ENCODE measurements around the gene TMEM198.

The TMEM198 gene

GRCh38 chr2:219501849-219502248, 42.0 kb upstream of the TMEM198 start:
- Histone ChIP-seq H3K23ac (ENCODE audit: low read length in 2 of 2) (no peak overlapping the region), H2BK120ac (ENCODE audit: low read depth, low read length) (no peak overlapping the region), H2BK12ac (ENCODE audit: low read length in 2 of 2) (no peak overlapping the region), H2AFZ (ENCODE audit: low read depth, low read length) (no peak overlapping the region), H4K8ac (ENCODE audit: low read length) (no peak overlapping the region), H3K36me3 (ENCODE audit: control insufficient read depth in 1 of 2, insufficient read depth in 2 of 2, low read depth in 1 of 2, low read length in 2 of 2) (peaks cover 50 to 51% of the 10 kb centered on the region in 2 experiments), H3K4ac (ENCODE audit: low read depth in 1 of 2, low read length in 2 of 2) (no peak overlapping the region), H3K79me1 (replicated peaks; ENCODE audit: low read length, poor library complexity, severe bottlenecking) (peaks cover 26% of the 10 kb centered on the region), H3K4me2 (ENCODE audit: low read length, poor library complexity, severe bottlenecking) (no peak overlapping the region), H3K27me3 (ENCODE audit: control insufficient read depth in 1 of 2, insufficient read depth in 1 of 2, low read length in 2 of 2) (peaks cover 0 to 8% of the 10 kb centered on the region in 2 experiments), H3K9ac (ENCODE audit: low read length) (no peak overlapping the region), H2BK5ac (ENCODE audit: low read depth, low read length, poor library complexity, severe bottlenecking) (no peak overlapping the region), H2BK15ac (ENCODE audit: low read depth, poor library complexity, severe bottlenecking) (no peak overlapping the region), H3K27ac (ENCODE audit: low read length, poor library complexity, severe bottlenecking) (no peak overlapping the region), H2AK5ac (ENCODE audit: low read length, severe bottlenecking) (no peak overlapping the region), H3K9me3 (ENCODE audit: control insufficient read depth, low read length) (no peaks in the 10 kb centered on the region), H4K91ac (ENCODE audit: low read length) (no peak overlapping the region), H3K18ac (ENCODE audit: low read depth in 1 of 2, low read length in 2 of 2) (no peak overlapping the region), H3K14ac (ENCODE audit: low read length in 2 of 2) (no peak overlapping the region), H3K4me3 (ENCODE audit: insufficient read depth in 1 of 2, low read depth in 1 of 2, low read length in 2 of 2) (no peak overlapping the region), H3K4me1 (ENCODE audit: control insufficient read depth, insufficient read depth, low read depth, low read length) (peaks cover 31% of the 10 kb centered on the region)
- no peak for DNase-seq
- 97% methylated on average over 14 of the region's 14 CpGs for WGBS

DNA sequence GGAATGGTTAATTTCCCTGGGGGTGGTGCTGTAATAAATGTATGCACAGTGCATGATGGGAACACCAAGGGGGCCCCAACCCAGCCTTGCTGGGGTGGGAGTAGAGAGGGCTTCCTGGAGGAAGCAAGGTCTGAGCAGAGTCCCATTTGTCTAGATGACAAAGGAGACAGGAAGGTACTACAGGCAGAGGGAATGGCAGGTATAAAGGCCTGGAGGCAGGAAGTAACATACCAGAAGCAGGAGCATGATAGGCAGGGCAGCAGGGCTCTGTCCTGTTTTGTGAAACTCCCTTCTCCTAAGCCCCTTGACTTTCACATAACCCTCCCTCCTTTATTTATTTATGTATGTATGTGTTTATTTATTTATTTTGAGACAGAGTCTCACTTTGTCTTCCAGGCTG, 41.2 kb upstream of the TMEM198 start:
- Histone ChIP-seq H2BK15ac (ENCODE audit: low read depth, poor library complexity, severe bottlenecking) (no peak overlapping the region), H2AFZ (ENCODE audit: low read depth, low read length) (no peak overlapping the region), H3K9ac (ENCODE audit: low read length) (no peak overlapping the region), H3K27ac (ENCODE audit: low read length, poor library complexity, severe bottlenecking) (no peak overlapping the region), H2BK120ac (ENCODE audit: low read depth, low read length) (no peak overlapping the region), H3K23ac (ENCODE audit: low read length in 2 of 2) (no peak overlapping the region), H3K79me1 (replicated peaks; ENCODE audit: low read length, poor library complexity, severe bottlenecking) (peaks cover 26% of the 10 kb centered on the region), H3K36me3 (ENCODE audit: control insufficient read depth in 1 of 2, insufficient read depth in 2 of 2, low read depth in 1 of 2, low read length in 2 of 2) (peaks cover 54 to 57% of the 10 kb centered on the region in 2 experiments), H3K4me2 (ENCODE audit: low read length, poor library complexity, severe bottlenecking) (no peak overlapping the region), H3K27me3 (ENCODE audit: control insufficient read depth in 1 of 2, insufficient read depth in 1 of 2, low read length in 2 of 2) (peaks cover 0 to under 1% of the 10 kb centered on the region in 2 experiments), H4K91ac (ENCODE audit: low read length) (no peak overlapping the region), H2BK5ac (ENCODE audit: low read depth, low read length, poor library complexity, severe bottlenecking) (no peak overlapping the region), H2BK12ac (ENCODE audit: low read length in 2 of 2) (no peak overlapping the region), H3K9me3 (ENCODE audit: control insufficient read depth, low read length) (no peaks in the 10 kb centered on the region), H2AK5ac (ENCODE audit: low read length, severe bottlenecking) (no peak overlapping the region), H3K4ac (ENCODE audit: low read depth in 1 of 2, low read length in 2 of 2) (no peak overlapping the region), H3K4me1 (ENCODE audit: control insufficient read depth, insufficient read depth, low read depth, low read length) (peaks cover 25% of the 10 kb centered on the region), H3K4me3 (ENCODE audit: insufficient read depth in 1 of 2, low read depth in 1 of 2, low read length in 2 of 2) (no peak overlapping the region), H3K14ac (ENCODE audit: low read length in 2 of 2) (no peak overlapping the region), H4K8ac (ENCODE audit: low read length) (no peak overlapping the region), H3K18ac (ENCODE audit: low read depth in 1 of 2, low read length in 2 of 2) (no peak overlapping the region)
- no peak for DNase-seq

- no peak overlapping the region for H3K27ac ChIP-seq (ENCODE audit: low read length, poor library complexity, severe bottlenecking)
- no peak overlapping the region for H3K4me2 ChIP-seq (ENCODE audit: low read length, poor library complexity, severe bottlenecking)
- H3K4ac ChIP-seq (ENCODE audit: low read depth in 1 of 2, low read length in 2 of 2): no peak overlapping the region
- no peak overlapping the region for H3K4me3 ChIP-seq (ENCODE audit: insufficient read depth in 1 of 2, low read depth in 1 of 2, low read length in 2 of 2)
- no peak overlapping the region for H2AFZ ChIP-seq (ENCODE audit: low read depth, low read length)
- peaks cover 54 to 62% of the 10 kb centered on the region in 2 experiments for H3K36me3 ChIP-seq (ENCODE audit: control insufficient read depth in 1 of 2, insufficient read depth in 2 of 2, low read depth in 1 of 2, low read length in 2 of 2)
- no peak for DNase-seq
- H4K8ac ChIP-seq (ENCODE audit: low read length): no peak overlapping the region
- H4K91ac ChIP-seq (ENCODE audit: low read length): no peak overlapping the region
- 82% methylated on average over 9 of the region's 9 CpGs for WGBS
- H3K14ac ChIP-seq (ENCODE audit: low read length in 2 of 2): no peak overlapping the region
- H2BK120ac ChIP-seq (ENCODE audit: low read depth, low read length): no peak overlapping the region
- H2BK5ac ChIP-seq (ENCODE audit: low read depth, low read length, poor library complexity, severe bottlenecking): no peak overlapping the region
- peaks cover 4 to 5% of the 10 kb centered on the region in 2 experiments for H3K27me3 ChIP-seq (ENCODE audit: control insufficient read depth in 1 of 2, insufficient read depth in 1 of 2, low read length in 2 of 2)
- peaks cover 36% of the 10 kb centered on the region for H3K4me1 ChIP-seq (ENCODE audit: control insufficient read depth, insufficient read depth, low read depth, low read length)
- no peak overlapping the region for H2BK12ac ChIP-seq (ENCODE audit: low read length in 2 of 2)
- no peak overlapping the region for H3K18ac ChIP-seq (ENCODE audit: low read depth in 1 of 2, low read length in 2 of 2)
- H3K9me3 ChIP-seq (ENCODE audit: control insufficient read depth, low read length): no peaks in the 10 kb centered on the region
- H3K79me1 ChIP-seq (replicated peaks; ENCODE audit: low read length, poor library complexity, severe bottlenecking): peaks cover 15% of the 10 kb centered on the region
- no peak overlapping the region for H2AK5ac ChIP-seq (ENCODE audit: low read length, severe bottlenecking)
- H3K9ac ChIP-seq (ENCODE audit: low read length): no peak overlapping the region
- no peak overlapping the region for H2BK15ac ChIP-seq (ENCODE audit: low read depth, poor library complexity, severe bottlenecking)
- H3K23ac ChIP-seq (ENCODE audit: low read length in 2 of 2): no peak overlapping the region
Observed at GRCh38 chr2:219505585-219505984, 38.2 kb upstream of the TMEM198 start.

GRCh38 chr2:219506153-219506801, 37.6 kb upstream of the TMEM198 start:
- no peak overlapping the region for H4K8ac ChIP-seq (ENCODE audit: low read length)
- WGBS: 86% methylated on average over 23 of the region's 23 CpGs
- H3K14ac ChIP-seq (ENCODE audit: low read length in 2 of 2): no peak overlapping the region
- no peak overlapping the region for H2BK5ac ChIP-seq (ENCODE audit: low read depth, low read length, poor library complexity, severe bottlenecking)
- peaks cover 37% of the 10 kb centered on the region for H3K4me1 ChIP-seq (ENCODE audit: control insufficient read depth, insufficient read depth, low read depth, low read length)
- no peak for DNase-seq
- no peak overlapping the region for H3K4me2 ChIP-seq (ENCODE audit: low read length, poor library complexity, severe bottlenecking)
- H3K27ac ChIP-seq (ENCODE audit: low read length, poor library complexity, severe bottlenecking): no peak overlapping the region
- no peaks in the 10 kb centered on the region for H3K9me3 ChIP-seq (ENCODE audit: control insufficient read depth, low read length)
- no peak overlapping the region for H2BK15ac ChIP-seq (ENCODE audit: low read depth, poor library complexity, severe bottlenecking)
- no peak overlapping the region for H3K4ac ChIP-seq (ENCODE audit: low read depth in 1 of 2, low read length in 2 of 2)
- no peak overlapping the region for H2BK120ac ChIP-seq (ENCODE audit: low read depth, low read length)
- no peak overlapping the region for H2AK5ac ChIP-seq (ENCODE audit: low read length, severe bottlenecking)
- H3K36me3 ChIP-seq (ENCODE audit: control insufficient read depth in 1 of 2, insufficient read depth in 2 of 2, low read depth in 1 of 2, low read length in 2 of 2): peaks cover 54 to 62% of the 10 kb centered on the region in 2 experiments
- H3K27me3 ChIP-seq (ENCODE audit: control insufficient read depth in 1 of 2, insufficient read depth in 1 of 2, low read length in 2 of 2): peaks cover 11% of the 10 kb centered on the region in 2 experiments
- H3K9ac ChIP-seq (ENCODE audit: low read length): no peak overlapping the region
- no peak overlapping the region for H3K23ac ChIP-seq (ENCODE audit: low read length in 2 of 2)
- H2BK12ac ChIP-seq (ENCODE audit: low read length in 2 of 2): no peak overlapping the region
- no peak overlapping the region for H3K4me3 ChIP-seq (ENCODE audit: insufficient read depth in 1 of 2, low read depth in 1 of 2, low read length in 2 of 2)
- H3K18ac ChIP-seq (ENCODE audit: low read depth in 1 of 2, low read length in 2 of 2): no peak overlapping the region
- no peak overlapping the region for H4K91ac ChIP-seq (ENCODE audit: low read length)
- no peak overlapping the region for H2AFZ ChIP-seq (ENCODE audit: low read depth, low read length)
- peaks cover 12% of the 10 kb centered on the region for H3K79me1 ChIP-seq (replicated peaks; ENCODE audit: low read length, poor library complexity, severe bottlenecking)

Data from mesenchymal stem cell (in vitro differentiated cells and primary cell).